ENCODE measurements around the gene SLC45A3.

- TF ChIP-seq CTCF (IDR thresholded peaks at IDR 0.05 in 4 of 5, conservative IDR thresholded peaks at IDR 0.05 in 1 of 5) (no peak), POLR2A (IDR thresholded peaks at IDR 0.05) (no peak)
These were observed 40.7 kb downstream of the SLC45A3 start for GRCh38 chr1:205639567-205639966.
